Astrocyte (in vitro differentiated cells and primary cell): ENCODE data around the gene MPRIP. TPM values are rescaled to one million over a fixed set of nuclear protein-coding genes. Genes with fewer than 3 reads are reported as not detected.
"Not testable (repeated sequence)": the region's sequence is repeated elsewhere in the genome, so short reads cannot be mapped to it uniquely, and the experiment has no call there.

Experiments
- DNase-seq: peaks from one replicate; pipeline ENCODE4 v3.0.0-alpha.2; 2010; ENCODE audit warnings: low read depth
- FAIRE-seq: peaks from 2 replicates; lab custom pipeline; 2011; peaks lifted over from hg19 to GRCh38; lab: Jason Lieb, UNC
- H2AFZ ChIP-seq: 2 replicates; pipeline ENCODE4 v1.6.0; 2012; ENCODE audit warnings: low read depth, low read length, inconsistent platforms
- H3K27ac ChIP-seq: 2 replicates; pipeline ENCODE4 v1.5.1; 2011; ENCODE audit warnings: low read depth, low read length, inconsistent platforms
- H3K27me3 ChIP-seq: 2 replicates; pipeline ENCODE4 v1.6.0; 2011; ENCODE audit warnings: low read length, inconsistent platforms; ENCODE audit not compliant: insufficient read depth
- H3K36me3 ChIP-seq: 2 replicates; pipeline ENCODE4 v1.5.1; 2011; ENCODE audit warnings: low read length, inconsistent platforms; ENCODE audit not compliant: insufficient read depth
- H3K4me1 ChIP-seq: 2 replicates; pipeline ENCODE4 v1.5.1; 2011; ENCODE audit warnings: low read length, inconsistent platforms; ENCODE audit not compliant: insufficient read depth
- H3K4me2 ChIP-seq: 2 replicates; pipeline ENCODE4 v1.6.0; 2012; ENCODE audit warnings: low read length, inconsistent platforms
- H3K4me3 ChIP-seq: 2 replicates; pipeline ENCODE4 v1.5.1; 2011; ENCODE audit warnings: low read depth, mild to moderate bottlenecking, low read length, inconsistent platforms; ENCODE audit not compliant: insufficient read depth
- H3K79me2 ChIP-seq: 2 replicates; pipeline ENCODE4 v1.6.0; 2012; ENCODE audit warnings: mild to moderate bottlenecking, low read length, inconsistent platforms; ENCODE audit not compliant: insufficient read depth
- H3K9ac ChIP-seq: 2 replicates; pipeline ENCODE4 v1.6.0; 2012; ENCODE audit warnings: mild to moderate bottlenecking, low read length, inconsistent platforms
- H3K9me3 ChIP-seq: 2 replicates; pipeline ENCODE4 v1.5.1; 2012; ENCODE audit warnings: low read depth, mild to moderate bottlenecking, low read length, inconsistent platforms; ENCODE audit not compliant: insufficient read depth
- H4K20me1 ChIP-seq: 2 replicates; pipeline ENCODE4 v1.6.0; 2012; ENCODE audit warnings: low read length, inconsistent platforms; ENCODE audit not compliant: insufficient read depth
- H3K27ac Mint-ChIP-seq: one replicate; pipeline ENCODE4 v1.8.0; 2021; ENCODE audit warnings: mild to moderate bottlenecking, mixed read lengths; ENCODE audit not compliant: unreplicated experiment
- H3K27me3 Mint-ChIP-seq: one replicate; pipeline ENCODE4 v1.8.0; 2021; ENCODE audit warnings: low read depth, mixed read lengths; ENCODE audit not compliant: unreplicated experiment
- H3K36me3 Mint-ChIP-seq: one replicate; pipeline ENCODE4 v1.8.0; 2021; ENCODE audit warnings: low read depth, mixed read lengths; ENCODE audit not compliant: unreplicated experiment
- H3K4me1 Mint-ChIP-seq: one replicate; pipeline ENCODE4 v1.8.0; 2021; ENCODE audit warnings: low read depth, mixed read lengths; ENCODE audit not compliant: unreplicated experiment
- H3K4me3 Mint-ChIP-seq: one replicate; pipeline ENCODE4 v1.8.0; 2021; ENCODE audit warnings: mild to moderate bottlenecking, moderate library complexity, mixed read lengths; ENCODE audit not compliant: unreplicated experiment
- H3K9me3 Mint-ChIP-seq: one replicate; pipeline ENCODE4 v1.8.0; 2021; ENCODE audit warnings: mild to moderate bottlenecking, mixed read lengths; ENCODE audit not compliant: unreplicated experiment
- CTCF ChIP-seq: IDR thresholded peaks from 2 replicates; pipeline ENCODE4 v1.5.1; 2011; ENCODE audit warnings: low read depth, mild to moderate bottlenecking, inconsistent platforms, low read length, moderate library complexity; ENCODE audit not compliant: insufficient read depth
- EZH2 ChIP-seq: IDR thresholded peaks from 2 replicates; pipeline ENCODE4 v1.6.1; 2012; ENCODE audit warnings: mild to moderate bottlenecking, low read length, inconsistent platforms; ENCODE audit not compliant: insufficient read depth
- total RNA-seq: library from RNA; stranded (reverse); gene quantifications from 2 replicates; pipeline ENCODE4 v1.2.1, GENCODE V29; 2021

MPRIP gene
- total RNA-seq, 1 donor from 2014 or later = 176 TPM

GRCh38 chr17:17004251-17004996 is 37.8 kb upstream of the MPRIP start:
- no peak overlapping the region for H3K27ac Mint-ChIP-seq
- no peaks in the 10 kb centered on the region for H3K36me3 ChIP-seq
- H3K9me3 ChIP-seq = no peaks in the 10 kb centered on the region
- no peak overlapping the region for H2AFZ ChIP-seq
- no peak overlapping the region for H3K4me2 ChIP-seq
- H3K27me3 Mint-ChIP-seq = peaks cover 14% of the 10 kb centered on the region
- H3K27me3 ChIP-seq = no peaks in the 10 kb centered on the region
- no peaks in the 10 kb centered on the region for H3K9me3 Mint-ChIP-seq
- no peak overlapping the region for H3K27ac ChIP-seq
- no peak for DNase-seq
- no peak overlapping the region for H3K4me3 Mint-ChIP-seq
- no peak for FAIRE-seq
- no peaks in the 10 kb centered on the region for H3K79me2 ChIP-seq
- H3K4me1 Mint-ChIP-seq = no peaks in the 10 kb centered on the region
- H3K4me3 ChIP-seq = no peak overlapping the region
- no peak for TF ChIP-seq CTCF
- no peak for TF ChIP-seq EZH2
- H4K20me1 ChIP-seq = peaks cover 6% of the 10 kb centered on the region
- H3K9ac ChIP-seq = no peak overlapping the region
- no peaks in the 10 kb centered on the region for H3K4me1 ChIP-seq
- H3K36me3 Mint-ChIP-seq = no peaks in the 10 kb centered on the region

- H3K27ac Mint-ChIP-seq, FAIRE-seq, H3K4me1 Mint-ChIP-seq: not testable (repeated sequence)
Observed at GRCh38 chr17:17004997-17005614, 37.2 kb upstream of the MPRIP start.

GRCh38 chr17:17007891-17008290 is 34.4 kb upstream of the MPRIP start:
- not testable (repeated sequence) for H3K27ac Mint-ChIP-seq, H3K4me2 ChIP-seq, H3K27me3 ChIP-seq, H3K79me2 ChIP-seq, H2AFZ ChIP-seq, DNase-seq, H3K4me3 Mint-ChIP-seq, H3K9me3 ChIP-seq, H3K27ac ChIP-seq, H3K36me3 Mint-ChIP-seq, H4K20me1 ChIP-seq, H3K4me1 Mint-ChIP-seq, H3K4me3 ChIP-seq, H3K36me3 ChIP-seq, H3K9ac ChIP-seq, H3K4me1 ChIP-seq, H3K9me3 Mint-ChIP-seq
- peaks cover 14% of the 10 kb centered on the region for H3K27me3 Mint-ChIP-seq
- peak; percentile 63 for FAIRE-seq

More at GRCh38 chr17:17004997-17005614, 37.2 kb upstream of the MPRIP start:
- H3K36me3 ChIP-seq, H3K27ac ChIP-seq, H3K27me3 ChIP-seq, H3K36me3 Mint-ChIP-seq, H3K4me2 ChIP-seq, H3K4me1 ChIP-seq, H3K9me3 Mint-ChIP-seq, DNase-seq, H3K4me3 ChIP-seq, H3K79me2 ChIP-seq, H3K4me3 Mint-ChIP-seq, H3K9ac ChIP-seq, H4K20me1 ChIP-seq, H2AFZ ChIP-seq, H3K9me3 ChIP-seq: not testable (repeated sequence)
- H3K27me3 Mint-ChIP-seq = peaks cover 14% of the 10 kb centered on the region

- H3K9me3 ChIP-seq, H4K20me1 ChIP-seq, H3K36me3 ChIP-seq, H3K4me1 Mint-ChIP-seq, FAIRE-seq, DNase-seq, H3K27ac ChIP-seq, H2AFZ ChIP-seq, H3K36me3 Mint-ChIP-seq, H3K9me3 Mint-ChIP-seq, H3K4me2 ChIP-seq, H3K9ac ChIP-seq, H3K4me3 ChIP-seq, H3K4me3 Mint-ChIP-seq, H3K27ac Mint-ChIP-seq, H3K27me3 ChIP-seq, H3K4me1 ChIP-seq, H3K79me2 ChIP-seq: not testable (repeated sequence)
- peaks cover 14% of the 10 kb centered on the region for H3K27me3 Mint-ChIP-seq
Observed at GRCh38 chr17:17008621-17009397, 33.4 kb upstream of the MPRIP start.

GRCh38 chr17:17009972-17010371 is 32.3 kb upstream of the MPRIP start:
- not testable (repeated sequence) for DNase-seq, H3K27me3 ChIP-seq, H3K4me3 Mint-ChIP-seq, H3K9me3 Mint-ChIP-seq, H3K36me3 Mint-ChIP-seq, H4K20me1 ChIP-seq, H3K27ac Mint-ChIP-seq, H3K27ac ChIP-seq, H3K4me2 ChIP-seq, H3K4me1 ChIP-seq, H3K9ac ChIP-seq, H3K36me3 ChIP-seq, H3K9me3 ChIP-seq, H3K79me2 ChIP-seq, H2AFZ ChIP-seq, H3K4me3 ChIP-seq, H3K4me1 Mint-ChIP-seq
- peaks cover 10% of the 10 kb centered on the region for H3K27me3 Mint-ChIP-seq
- peak; percentile 92 for FAIRE-seq
